Measurements from ENCODE around the gene CCN5.

GRCh38 chr20:44690781-44691423 is 24.3 kb upstream of the CCN5 start:
- no peak for TF ChIP-seq CTCF (IDR thresholded peaks at IDR 0.05)
- no peak for TF ChIP-seq POLR2A (IDR thresholded peaks at IDR 0.05)
- no peak for TF ChIP-seq POLR2AphosphoS5 (IDR thresholded peaks at IDR 0.05; ENCODE audit: insufficient read depth in 1 of 2, low read depth in 1 of 2)

All from vagina (tissue), 2 donors.